Transverse colon (tissue), 4 donors: ENCODE results near the gene TRDN.

ENCODE experiments used
- CTCF ChIP-seq, 5 experiments: fragments of 200-600 bp in 3 of 5; fragments of 450-650 bp in 2 of 5; sonication (generic) in 3 of 5; IDR thresholded peaks; 1 replicate in 2 of 5; 2 replicates in 3 of 5; pipeline ENCODE4 v1.5.1; 2016 to 2017; ENCODE audit warnings: antibody characterized with exemption in 5 of 5, inconsistent platforms in 3 of 5, mild to moderate bottlenecking in 2 of 5, moderate library complexity in 1 of 5
- EP300 ChIP-seq: sonication (generic); formaldehyde crosslinking; IDR thresholded peaks from one replicate; pipeline ENCODE4 v1.6.1; 2017; ENCODE audit warnings: antibody characterized with exemption, low read depth
- POLR2A ChIP-seq: fragments of 450-650 bp; IDR thresholded peaks from one replicate; pipeline ENCODE4 v1.6.1; 2016; ENCODE audit warnings: antibody characterized with exemption, mild to moderate bottlenecking, moderate library complexity
- POLR2AphosphoS5 ChIP-seq, 3 donors: sonication (generic); formaldehyde crosslinking; IDR thresholded peaks; one replicate each; pipeline ENCODE4 v1.6.1; 2016; ENCODE audit warnings: antibody characterized with exemption in 3 of 3

GRCh38 chr6:123393331-123393730 lies 243.4 kb downstream of the TRDN start:
- TF ChIP-seq CTCF (IDR thresholded peaks at IDR 0.05) (no peak), POLR2A (no peak), EP300 (no peak), POLR2AphosphoS5 (IDR thresholded peaks at IDR 0.05) (no peak)
